GM19372 (cell line): Measurements from ENCODE around the gene KRT83.
"Not testable (repeated sequence)": the region's sequence is repeated elsewhere in the genome, so short reads cannot be mapped to it uniquely, and the experiment has no call there.

ENCODE experiments used
- ATAC-seq: cut with Tn5 transposase; IDR thresholded peaks from one replicate; pipeline ENCODE4 v1.9.1; 2021; ENCODE audit warnings: mild to moderate bottlenecking, low read depth, moderate library complexity; ENCODE audit not compliant: unreplicated experiment

KRT83 gene

DNA sequence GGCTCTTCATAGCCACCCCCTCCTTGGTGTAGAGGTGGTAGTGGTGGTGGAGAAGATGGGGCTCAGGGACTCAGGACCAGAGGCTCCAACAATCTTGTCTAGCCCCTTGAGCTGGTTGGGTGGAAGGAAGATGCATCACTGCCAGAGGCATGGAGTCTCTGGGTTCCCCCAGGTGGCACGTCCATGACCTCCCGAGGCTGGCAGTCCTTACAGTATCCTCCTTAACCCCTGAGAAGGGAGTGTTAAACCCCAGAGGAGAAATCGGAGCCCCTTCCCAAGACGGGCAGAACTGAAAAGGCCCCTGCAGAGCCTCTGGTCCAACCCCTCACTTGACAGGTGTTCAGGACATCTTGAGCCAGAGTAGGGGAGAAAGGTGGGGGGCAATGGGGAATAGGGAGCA is 9.1 kb downstream of the KRT83 start:
- ATAC-seq: no peak

GRCh38 chr12:52311285-52311648 is 9.9 kb downstream of the KRT83 start:
- no peak for ATAC-seq

DNA sequence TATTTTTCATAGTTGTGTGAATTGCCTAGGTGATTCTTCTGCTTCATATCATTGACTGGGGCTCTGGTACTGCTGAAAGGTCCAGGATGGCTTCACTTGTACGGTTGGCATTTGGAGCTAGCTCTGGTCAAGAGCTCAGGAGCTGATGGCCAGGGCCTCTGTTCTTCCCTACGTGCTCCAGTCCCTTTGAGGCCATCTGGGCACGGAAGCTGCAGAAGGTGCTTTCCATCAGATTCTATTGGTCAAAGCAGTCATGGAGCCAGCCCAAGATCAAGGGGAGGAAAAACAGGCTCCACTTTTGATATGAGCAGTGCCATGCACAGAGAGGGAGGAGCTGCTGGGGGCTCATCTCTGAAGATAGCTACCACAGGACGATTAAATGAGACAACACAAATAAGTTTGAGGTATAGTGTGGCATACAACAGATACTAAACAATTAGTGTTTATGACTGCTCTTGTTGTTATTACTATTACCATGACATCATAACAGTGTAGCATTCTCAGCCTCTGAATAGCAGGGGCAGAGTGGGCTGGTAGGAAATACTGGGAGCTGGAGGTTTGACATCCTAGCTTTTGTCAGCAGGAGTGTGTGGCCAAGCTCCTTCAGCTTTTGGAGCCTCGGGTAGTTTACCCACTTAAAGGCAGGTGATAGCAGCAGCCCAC is 10.4 kb downstream of the KRT83 start:
- ATAC-seq: no peak

GRCh38 chr12:52308806-52309425 is 12.3 kb downstream of the KRT83 start:
- no peak for ATAC-seq

DNA sequence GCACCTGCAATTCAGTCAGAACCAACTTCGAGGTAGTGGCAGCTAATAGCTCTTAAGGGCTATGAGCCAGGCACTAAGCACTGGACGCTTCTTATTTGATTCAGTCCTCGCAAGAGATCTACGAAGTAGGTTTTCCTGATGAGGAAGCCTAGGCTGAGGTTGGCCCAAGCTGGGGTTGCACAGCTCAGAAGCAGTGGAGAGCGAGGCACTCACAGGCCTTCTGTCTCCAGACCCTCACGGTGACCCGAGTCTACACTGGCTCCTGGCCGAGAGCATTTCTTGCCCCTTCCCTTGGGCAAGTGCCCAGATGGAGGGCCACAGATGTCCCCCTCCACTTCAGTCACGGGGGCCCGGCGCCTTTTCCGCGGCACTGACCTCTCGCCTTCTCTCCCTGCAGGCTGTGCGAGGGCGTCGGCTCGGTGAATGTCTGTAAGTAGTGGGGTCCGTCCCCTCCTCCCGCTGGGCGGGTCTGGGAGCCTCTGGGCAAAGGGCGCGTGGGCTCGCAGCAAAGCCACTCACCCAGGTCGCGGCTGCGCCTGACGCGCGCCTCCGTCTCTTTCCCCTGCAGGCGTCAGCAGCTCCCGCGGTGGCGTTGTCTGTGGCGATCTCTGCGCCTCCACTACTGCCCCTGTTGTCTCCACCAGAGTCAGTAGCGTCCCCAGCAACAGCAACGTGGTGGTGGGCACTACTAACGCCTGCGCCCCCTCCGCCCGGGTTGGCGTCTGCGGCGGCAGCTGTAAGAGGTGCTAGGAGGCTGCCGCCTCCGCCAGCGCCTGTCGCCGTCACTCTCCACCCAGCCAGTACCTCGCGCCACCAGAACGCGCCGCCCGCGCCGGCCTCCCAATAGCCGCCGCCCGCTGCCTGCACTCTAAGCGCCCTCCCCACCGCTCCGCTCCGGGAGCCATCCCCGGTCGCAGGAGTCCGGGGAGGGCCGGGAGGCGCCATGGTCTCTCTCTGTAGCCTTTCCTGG is 13.1 kb downstream of the KRT83 start:
- no peak for ATAC-seq

GRCh38 chr12:52306731-52307130 is 14.5 kb downstream of the KRT83 start:
- no peak for ATAC-seq

- no peak for ATAC-seq
These were observed 15.1 kb downstream of the KRT83 start for GRCh38 chr12:52305921-52306705.

DNA sequence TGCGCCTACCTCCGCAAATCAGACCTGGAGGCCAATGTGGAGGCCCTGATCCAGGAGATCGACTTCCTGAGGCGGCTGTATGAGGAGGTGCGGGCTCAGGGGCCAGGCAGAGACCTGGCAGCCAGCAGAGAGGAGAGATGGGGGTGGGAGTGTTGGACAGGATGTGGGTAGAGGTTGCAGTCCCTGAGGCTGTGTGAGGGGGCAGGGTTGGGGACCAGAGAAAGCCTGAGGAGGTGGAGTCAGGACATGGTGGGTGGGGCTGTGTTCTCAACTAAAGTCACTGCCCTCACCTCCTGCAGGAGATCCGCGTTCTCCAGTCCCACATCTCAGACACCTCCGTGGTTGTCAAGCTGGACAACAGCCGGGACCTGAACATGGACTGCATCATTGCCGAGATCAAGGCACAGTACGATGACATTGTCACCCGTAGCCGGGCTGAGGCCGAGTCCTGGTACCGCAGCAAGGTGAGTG is 16.2 kb downstream of the KRT83 start:
- ATAC-seq: peak; percentile 83

- not testable (repeated sequence) for ATAC-seq
These were observed 18.8 kb downstream of the KRT83 start for GRCh38 chr12:52302242-52302914.

DNA sequence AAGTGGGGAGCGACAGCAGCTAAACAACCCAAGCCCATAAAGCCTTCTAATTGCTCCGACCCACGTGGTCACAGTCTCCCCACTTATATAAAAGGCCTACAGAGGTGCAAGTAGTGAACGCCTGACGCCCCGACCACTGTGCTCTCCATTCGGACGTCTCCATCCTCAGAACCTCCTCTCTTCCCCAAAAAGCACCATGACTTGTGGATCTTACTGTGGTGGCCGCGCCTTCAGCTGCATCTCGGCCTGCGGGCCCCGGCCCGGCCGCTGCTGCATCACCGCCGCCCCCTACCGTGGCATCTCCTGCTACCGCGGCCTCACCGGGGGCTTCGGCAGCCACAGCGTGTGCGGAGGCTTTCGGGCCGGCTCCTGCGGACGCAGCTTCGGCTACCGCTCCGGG is 19.5 kb downstream of the KRT83 start:
- ATAC-seq: not testable (repeated sequence)

- ATAC-seq: no peak
These were observed 20.2 kb downstream of the KRT83 start for GRCh38 chr12:52300796-52301691.

DNA sequence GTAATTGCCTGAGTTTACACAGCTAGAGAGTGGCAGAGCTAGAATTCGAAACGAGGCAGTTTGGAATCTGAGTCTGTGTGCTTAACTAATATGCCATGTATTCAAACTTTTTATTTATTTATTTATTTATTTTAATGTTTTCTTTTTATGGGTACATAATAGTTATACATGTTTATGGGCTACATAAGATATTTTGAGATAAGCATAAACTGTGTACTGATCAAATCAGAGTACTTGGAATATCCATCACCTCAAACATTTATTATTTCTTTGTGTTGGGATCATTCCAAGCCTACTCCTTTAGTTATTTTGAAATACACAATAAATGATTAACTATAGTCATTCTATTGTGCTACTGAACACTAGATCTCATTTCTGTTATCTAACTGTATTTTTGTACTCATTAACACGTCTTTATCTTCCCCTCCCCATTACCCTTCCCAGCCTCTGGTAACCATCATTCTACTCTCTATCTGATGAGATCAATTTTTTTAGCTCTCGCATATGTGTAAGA is 22.5 kb downstream of the KRT83 start:
- no peak for ATAC-seq

DNA sequence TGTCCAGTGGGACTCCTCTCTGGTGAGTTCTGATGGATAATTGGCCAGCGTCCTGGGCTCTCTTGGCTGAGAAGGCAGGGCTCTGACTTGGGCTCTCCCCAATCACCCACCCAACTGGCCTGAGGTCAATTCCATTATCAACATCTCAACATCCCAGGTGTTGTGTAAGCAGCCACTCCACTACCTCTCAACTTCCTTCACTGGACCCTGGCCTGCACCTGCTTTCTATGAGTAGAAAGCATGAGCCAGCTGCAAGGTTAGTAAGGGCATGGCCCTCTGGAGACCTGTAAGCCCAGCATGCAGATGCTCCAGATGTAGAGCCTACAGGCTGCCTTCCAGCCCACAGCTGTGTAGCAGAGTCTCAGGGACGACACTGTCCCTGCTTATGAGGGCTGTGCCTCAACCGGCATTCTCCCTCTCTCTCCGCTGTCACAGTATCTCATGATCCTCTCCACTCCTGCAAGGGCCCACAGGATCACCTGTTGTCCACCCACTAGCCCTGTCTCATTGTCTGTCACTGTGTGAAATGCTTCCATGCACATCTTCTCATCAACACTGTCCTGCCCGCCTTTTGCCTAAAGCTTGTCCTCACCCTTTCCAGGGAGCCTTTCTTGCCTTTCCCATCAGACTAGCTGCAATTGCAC is 24.5 kb downstream of the KRT83 start:
- ATAC-seq: no peak

DNA sequence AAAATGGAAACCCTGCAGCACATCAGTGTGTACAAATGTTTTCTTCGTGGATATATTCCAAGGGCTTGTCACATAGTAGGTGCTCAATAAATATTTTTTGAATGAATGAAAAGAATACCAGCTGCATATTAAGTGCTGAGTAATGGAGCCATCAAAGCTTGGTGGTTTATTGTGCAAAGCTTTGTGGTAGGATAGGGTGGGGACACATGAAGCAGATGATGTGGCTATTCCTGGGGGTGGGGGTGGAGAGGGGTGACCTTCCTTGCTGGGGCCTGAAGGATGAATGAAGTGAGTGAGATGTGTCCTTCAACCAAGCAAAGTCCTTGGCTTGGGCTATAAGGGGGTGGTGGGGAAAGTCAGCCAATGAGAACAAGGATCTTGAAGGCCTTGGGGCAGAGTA is 25.5 kb downstream of the KRT83 start:
- no peak for ATAC-seq

- no peak for ATAC-seq
These were observed 26.4 kb downstream of the KRT83 start for GRCh38 chr12:52294803-52295202.

GRCh38 chr12:52293926-52294325 is 27.3 kb downstream of the KRT83 start:
- ATAC-seq: no peak

DNA sequence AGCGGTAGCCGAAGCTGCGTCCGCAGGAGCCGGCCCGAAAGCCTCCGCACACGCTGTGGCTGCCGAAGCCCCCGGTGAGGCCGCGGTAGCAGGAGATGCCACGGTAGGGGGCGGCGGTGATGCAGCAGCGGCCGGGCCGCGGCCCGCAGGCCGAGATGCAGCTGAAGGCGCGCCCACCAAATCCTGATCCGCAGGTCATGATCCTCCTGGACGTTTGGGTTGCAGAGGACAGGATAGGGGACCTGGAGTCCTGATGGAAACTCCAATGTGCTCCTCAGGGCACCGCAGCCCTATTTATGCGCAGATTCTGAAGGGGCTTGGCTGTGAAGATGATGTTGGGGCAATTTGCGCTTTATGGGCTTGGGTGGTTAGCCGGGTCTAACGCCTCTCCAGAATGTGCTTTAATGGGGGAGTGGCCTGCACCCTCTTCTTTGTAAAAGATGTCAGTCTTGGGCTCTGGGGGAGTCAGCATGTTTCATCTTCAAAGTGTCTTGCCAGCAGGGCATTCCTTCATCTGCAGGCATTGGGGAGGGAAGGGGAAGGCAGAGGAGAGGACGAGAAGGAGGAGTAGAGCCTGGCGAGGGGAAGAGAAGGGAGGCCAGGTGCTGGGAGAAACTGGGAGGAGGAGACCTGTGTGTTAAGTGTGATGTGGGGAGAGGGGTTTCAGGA is 29.8 kb downstream of the KRT83 start, which contains the start of gene KRT81:
TSS of gene KRT81 (minus strand) at position 268 of the 669 bp plus-strand sequence. CDS start at position 199, 69 bp downstream.
- no peak for ATAC-seq
